K562 (cell line): ENCODE data around the gene MMP10.

Experiments
- ATF1 ChIP-seq, 2 experiments: fragments of 450-650 bp in 1 of 2; IDR thresholded peaks; 2 replicates each; pipeline ENCODE4 v1.6.1; 2016; ENCODE audit warnings: missing compliant biosample characterization in 1 of 2, missing genetic modification characterization in 1 of 2
- CTCF ChIP-seq, 3 experiments: IDR thresholded peaks in 2 of 3; conservative IDR thresholded peaks in 1 of 3; 2 replicates each; pipeline ENCODE4 v1.5.1; 2011 to 2012; ENCODE audit warnings: low read length in 3 of 3, mild to moderate bottlenecking in 3 of 3, control low read depth in 2 of 3, improper control_type of control experiment in 1 of 3, inconsistent platforms in 1 of 3, low read depth in 1 of 3, mixed read lengths in 1 of 3, moderate library complexity in 1 of 3; ENCODE audit not compliant: insufficient read depth in 2 of 3
- POLR2A ChIP-seq: fragments of 450-650 bp; conservative IDR thresholded peaks from 2 replicates; pipeline ENCODE4 v1.6.1; 2016
- POLR3A ChIP-seq: IDR thresholded peaks from 2 replicates; pipeline ENCODE4 v1.6.1; 2011; ENCODE audit warnings: borderline replicate concordance, mild to moderate bottlenecking, moderate library complexity; ENCODE audit not compliant: insufficient read length, insufficient read depth; ENCODE audit errors: extremely low read depth
- RBM22 ChIP-seq: fragments of 200-400 bp; formaldehyde crosslinking; IDR thresholded peaks from 2 replicates; pipeline ENCODE4 v1.6.1; 2018; ENCODE audit warnings: low read length, low read depth; ENCODE audit not compliant: poor library complexity, severe bottlenecking

- no peak for TF ChIP-seq ATF1 (CRISPR knock-in tag; IDR thresholded peaks at IDR 0.05)
- no peak for TF ChIP-seq ATF1 (tag; IDR thresholded peaks at IDR 0.05)
- TF ChIP-seq CTCF (IDR thresholded peaks at IDR 0.05 in 2 of 3, conservative IDR thresholded peaks at IDR 0.05 in 1 of 3; ENCODE audit: insufficient read depth in 2 of 3, low read depth in 1 of 3, low read length in 3 of 3), result no peak
- no peak for TF ChIP-seq POLR3A
- no peak for TF ChIP-seq RBM22
- no peak for TF ChIP-seq POLR2A
These were observed 31.2 kb downstream of the MMP10 start for GRCh38 chr11:102749101-102749722.
